ENCODE measurements around the gene SFT2D3. TPM values are rescaled to one million over a fixed set of nuclear protein-coding genes. Genes with fewer than 3 reads are reported as not detected.

SFT2D3 gene
- total and polyA plus RNA-seq, 10 donors: 3.7 to 13.2 (median 8.9) TPM

- intact Hi-C loops (cut with DNase I; ENCODE audit: low total_unique reads): no loop called here
- no peaks in the 10 kb centered on the region for H3K9me3 ChIP-seq
- peaks cover 0 to 10% (median 0%) of the 10 kb centered on the region in 7 donors for H3K27me3 ChIP-seq (replicated peaks in 1 of 7)
- WGBS, 5 donors: 94 to 97% (median 96%) methylated on average over 27 of the region's 27 CpGs
- H3K4me1 ChIP-seq: peaks cover 15 to 40% (median 38%) of the 10 kb centered on the region in 6 donors
- no peak overlapping the region for H3K4me3 ChIP-seq
- no peak for TF ChIP-seq POLR2A (IDR thresholded peaks at IDR 0.05)
- TF ChIP-seq CTCF (IDR thresholded peaks at IDR 0.05 in 8 of 11, conservative IDR thresholded peaks at IDR 0.05 in 3 of 11): no peak
- no peak for TF ChIP-seq POLR2AphosphoS5 (IDR thresholded peaks at IDR 0.05)
- no peak overlapping the region for H3K27ac ChIP-seq
- DNase-seq: no peak
- peaks cover 0 to 9% (median 0%) of the 10 kb centered on the region in 6 donors for H3K36me3 ChIP-seq
Measured at GRCh38 chr2:127698553-127699355, 2.5 kb upstream of the SFT2D3 start.

- Histone ChIP-seq H3K9me3 (no peaks in the 10 kb centered on the region), H3K27me3 (replicated peaks in 1 of 7) (peaks cover 0 to 5% (median 0%) of the 10 kb centered on the region in 7 donors), H3K36me3 (peaks cover 0 to 26% (median 7%) of the 10 kb centered on the region in 6 donors), H3K4me3 (peak overlapping the region; percentile 33 to 83 (median 72)), H3K4me1 (peaks cover 19 to 52% (median 47%) of the 10 kb centered on the region in 6 donors), H3K27ac (peak overlapping the region; percentile 95 to 99 (median 96))
- intact Hi-C loops (cut with DNase I; ENCODE audit: low total_unique reads): no loop called here
- peak; percentile 92 for DNase-seq
- WGBS, 5 donors: 45 to 64% (median 58%) methylated on average over 17 of the region's 17 CpGs
- TF ChIP-seq CTCF (IDR thresholded peaks at IDR 0.05 in 8 of 11, conservative IDR thresholded peaks at IDR 0.05 in 3 of 11) (no peak), POLR2A (IDR thresholded peaks at IDR 0.05) (no peak), POLR2AphosphoS5 (IDR thresholded peaks at IDR 0.05) (no peak)
Measured at GRCh38 chr2:127700527-127701192, 637 bp upstream of the SFT2D3 start.

- DNase-seq: peak; percentile 97
- H3K4me3 ChIP-seq: peak overlapping the region; percentile 33 to 83 (median 72)
- H3K27me3 ChIP-seq (replicated peaks in 1 of 7): no peaks in the 10 kb centered on the region
- peaks cover 0 to 38% (median 17%) of the 10 kb centered on the region in 6 donors for H3K36me3 ChIP-seq
- peak in 1 of 3 donors; percentile 28 for TF ChIP-seq POLR2A (IDR thresholded peaks at IDR 0.05)
- TF ChIP-seq CTCF (IDR thresholded peaks at IDR 0.05 in 8 of 11, conservative IDR thresholded peaks at IDR 0.05 in 3 of 11): peak in 10 of 11 experiments; percentile 20 to 69 (median 43)
- TF ChIP-seq POLR2AphosphoS5 (IDR thresholded peaks at IDR 0.05): peak; percentile 83 to 94 (median 90)
- peaks cover 19 to 57% (median 43%) of the 10 kb centered on the region in 6 donors for H3K4me1 ChIP-seq
- 0 to 14% (median 0%) methylated on average over 1 to 108 of the region's 108 CpGs for WGBS, 5 donors
- no peaks in the 10 kb centered on the region for H3K9me3 ChIP-seq
- intact Hi-C loops (cut with DNase I; ENCODE audit: low total_unique reads): no loop called here
- peak overlapping the region; percentile 95 to 99 (median 96) for H3K27ac ChIP-seq
Measured at GRCh38 chr2:127701651-127702394, 526 bp downstream of the SFT2D3 start.
